GM10847 (cell line): ENCODE data around the gene CTSC.

Experiments
- POLR2A ChIP-seq: IDR thresholded peaks from 2 replicates; pipeline ENCODE4 v1.6.1; 2011; ENCODE audit not compliant: insufficient read length; ENCODE audit errors: extremely low read depth

Gene CTSC

DNA sequence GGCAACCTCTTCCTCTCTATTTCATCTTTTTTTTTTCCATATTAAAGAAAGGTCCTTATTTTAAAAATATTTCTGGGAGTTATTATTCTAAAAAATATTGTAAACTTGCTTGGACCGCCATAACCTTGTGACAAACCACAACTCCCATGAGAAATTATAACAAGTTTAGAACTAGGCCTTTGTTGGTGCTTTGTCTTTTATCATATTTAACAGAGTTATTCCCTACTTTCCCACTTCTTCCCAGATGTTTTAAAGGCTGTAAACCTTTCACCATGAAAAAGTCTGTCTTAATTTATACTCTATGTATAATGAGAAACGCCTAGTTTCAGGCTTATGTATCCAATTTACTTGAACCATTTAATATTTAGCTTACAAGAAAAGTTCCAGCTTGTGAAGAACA is 3.7 kb downstream of the CTSC start:
- no peak for TF ChIP-seq POLR2A

DNA sequence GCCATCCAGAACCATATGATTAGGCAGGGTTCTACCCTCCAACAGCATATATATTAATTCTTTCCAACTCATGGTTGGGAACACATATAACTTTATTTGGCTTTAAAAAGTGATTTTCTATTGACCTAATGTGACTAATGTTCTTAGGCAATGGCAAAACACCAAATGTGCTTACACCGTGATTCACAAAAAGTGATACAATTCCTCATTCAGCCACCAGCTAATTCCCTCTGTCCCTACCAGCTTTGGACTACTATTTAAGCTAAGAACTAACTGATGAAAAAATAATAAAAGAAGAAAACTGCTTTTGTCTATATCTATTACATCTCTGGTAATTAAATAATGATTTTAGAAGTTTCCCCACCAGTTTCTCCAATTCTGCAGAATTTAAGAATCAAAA is 4.7 kb downstream of the CTSC start:
- TF ChIP-seq POLR2A, result no peak

GRCh38 chr11:88330826-88331428 is 6.6 kb downstream of the CTSC start:
- TF ChIP-seq POLR2A, result no peak

GRCh38 chr11:88329563-88330250 is 7.8 kb downstream of the CTSC start:
- TF ChIP-seq POLR2A, result no peak

- no peak for TF ChIP-seq POLR2A
Observed at GRCh38 chr11:88327462-88328143, 9.9 kb downstream of the CTSC start.

DNA sequence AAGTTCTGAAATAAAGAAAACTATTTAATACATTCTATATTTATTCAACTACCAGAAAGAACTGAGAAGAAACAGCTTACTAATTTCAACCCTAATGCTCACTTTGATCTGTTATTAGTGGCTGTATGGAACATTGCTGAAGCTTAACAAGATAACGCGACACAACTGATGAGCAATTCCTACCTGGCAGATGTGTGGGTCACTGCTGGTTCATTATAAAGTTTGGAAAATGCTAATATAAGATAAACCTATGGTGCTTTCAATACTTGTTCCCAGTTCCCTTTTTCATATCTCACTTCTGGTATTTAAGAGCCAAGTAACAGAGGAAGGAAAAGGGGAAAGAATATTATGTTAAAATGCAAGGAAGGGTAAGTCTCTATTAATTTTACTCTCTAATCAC is 10.5 kb downstream of the CTSC start:
- TF ChIP-seq POLR2A, result no peak

DNA sequence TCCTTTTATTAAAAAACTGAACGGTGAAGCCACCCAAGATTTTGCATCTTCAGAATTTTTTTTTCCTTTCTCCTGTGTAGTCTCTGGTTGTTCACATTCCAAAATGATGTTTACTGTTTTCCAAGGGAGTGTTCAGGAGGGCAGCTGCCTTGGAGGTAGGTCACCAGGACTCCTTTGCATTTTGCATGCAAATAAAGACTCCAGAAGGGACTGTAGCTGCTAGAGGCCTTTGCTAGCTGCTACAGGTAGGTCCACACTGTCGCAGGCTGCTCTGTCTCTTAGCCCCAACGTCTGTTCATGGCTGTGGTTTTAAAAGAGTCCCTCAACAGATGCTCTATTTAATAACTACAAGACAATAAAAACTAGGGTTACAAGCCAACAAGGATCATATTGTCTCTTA is 11.4 kb downstream of the CTSC start:
- TF ChIP-seq POLR2A, result no peak

DNA sequence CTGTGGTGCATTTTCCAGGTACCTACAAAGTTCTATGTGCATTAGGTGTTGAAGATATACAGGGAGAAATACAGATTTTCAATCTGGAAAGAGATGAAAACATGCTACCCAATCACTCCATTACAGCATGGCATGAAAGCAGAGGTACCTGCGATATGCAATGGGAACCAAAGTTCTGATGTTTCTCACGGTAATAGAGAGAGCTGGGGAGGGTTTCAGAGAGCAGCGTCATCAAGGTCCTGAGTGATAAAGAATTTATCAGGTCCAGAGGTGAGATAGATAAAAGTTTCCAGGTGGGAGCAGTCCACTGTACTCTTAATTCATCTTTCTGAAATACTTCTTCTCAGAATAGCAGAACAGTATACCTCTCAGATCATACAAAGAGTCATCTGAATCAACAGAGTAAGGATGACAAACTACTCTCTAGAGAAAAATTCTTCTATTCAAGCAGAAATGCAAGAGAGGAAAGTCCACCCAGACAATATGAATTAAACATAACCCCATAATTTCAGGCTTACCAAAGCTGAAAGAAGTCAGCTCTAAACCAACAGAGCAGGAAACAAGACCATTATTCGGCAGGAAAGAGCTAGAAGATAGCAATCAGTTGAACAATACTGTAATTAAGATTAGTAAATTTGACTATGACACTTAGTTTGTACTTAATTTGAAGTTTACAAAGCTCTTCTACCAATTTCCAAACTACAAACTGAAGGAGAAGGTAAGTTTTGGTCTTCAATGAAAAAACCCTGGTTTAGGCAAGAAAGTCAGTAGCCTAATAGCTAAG is 12.8 kb downstream of the CTSC start:
- TF ChIP-seq POLR2A, result no peak

GRCh38 chr11:88320149-88320559 is 17.4 kb downstream of the CTSC start:
- no peak for TF ChIP-seq POLR2A

- no peak for TF ChIP-seq POLR2A
Observed at GRCh38 chr11:88318017-88318416, 19.5 kb downstream of the CTSC start.

DNA sequence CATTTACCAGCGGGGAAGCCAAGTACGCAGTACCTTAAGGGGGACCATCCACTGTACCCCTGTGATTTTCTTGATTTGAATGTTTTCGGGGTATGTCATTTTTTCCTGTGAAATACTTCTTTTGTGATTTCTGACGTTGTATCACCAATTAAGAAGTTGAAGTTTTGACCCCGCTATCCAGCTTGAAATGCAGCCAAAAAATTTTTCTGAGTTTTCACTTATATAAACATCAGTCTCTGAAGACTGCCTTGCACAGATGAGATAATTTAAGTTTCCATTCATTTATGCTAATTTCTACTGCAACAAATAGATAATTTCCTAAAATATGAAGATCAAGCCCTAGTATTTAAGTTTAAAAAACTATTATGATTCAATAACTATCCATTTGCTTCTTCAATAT is 20.0 kb downstream of the CTSC start:
- no peak for TF ChIP-seq POLR2A

GRCh38 chr11:88315981-88316441 is 21.5 kb downstream of the CTSC start:
- TF ChIP-seq POLR2A, result no peak

DNA sequence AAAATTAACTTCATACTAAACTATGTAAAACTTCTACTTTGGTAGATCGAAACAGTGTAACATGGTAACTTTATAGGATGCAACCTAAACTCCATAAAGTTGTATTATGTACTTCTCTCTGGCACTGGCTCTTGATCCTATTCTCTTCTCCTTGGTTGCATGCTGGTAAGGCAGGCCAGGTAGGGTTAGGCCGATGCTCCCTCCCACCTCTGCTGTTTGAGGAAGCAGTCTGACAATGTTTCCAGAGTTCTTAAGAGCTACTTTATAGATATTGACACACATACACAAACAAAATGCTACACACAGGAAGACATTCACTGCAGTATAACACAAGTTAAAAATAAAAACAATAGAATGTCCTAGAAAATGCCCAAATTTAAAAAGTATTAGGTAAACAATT is 22.5 kb downstream of the CTSC start:
- TF ChIP-seq POLR2A, result no peak

DNA sequence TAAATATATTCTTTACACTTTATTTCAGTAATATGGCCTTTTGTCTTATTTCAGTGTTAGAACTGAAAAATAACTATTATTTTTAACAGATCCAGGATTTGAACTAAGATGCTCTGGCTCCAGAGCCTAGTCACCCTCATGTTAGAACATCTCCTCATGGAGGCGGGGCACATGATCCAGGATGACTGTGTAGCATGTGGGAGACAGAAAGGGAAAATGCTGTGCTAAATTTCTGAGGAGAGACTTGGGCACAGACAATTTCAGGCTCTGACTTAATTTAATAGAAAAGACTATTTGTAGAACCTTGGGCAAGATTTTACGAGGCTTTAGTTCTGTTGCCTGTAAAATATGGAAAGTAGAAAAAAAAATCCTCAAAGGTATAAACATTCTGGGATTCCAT is 24.1 kb downstream of the CTSC start:
- no peak for TF ChIP-seq POLR2A

GRCh38 chr11:88312628-88313027 is 24.9 kb downstream of the CTSC start:
- no peak for TF ChIP-seq POLR2A

GRCh38 chr11:88310246-88310645 is 27.3 kb downstream of the CTSC start:
- TF ChIP-seq POLR2A, result no peak

- TF ChIP-seq POLR2A, result no peak
Observed at GRCh38 chr11:88308576-88308975, 29.0 kb downstream of the CTSC start.
